Measurements from ENCODE around the gene HSD11B1.

Gene HSD11B1

GRCh38 chr1:209704584-209704983 is at the start of gene HSD11B1:
Gene HSD11B1 (plus strand): TSS chr1:209704846. CDS start chr1:209704943, 97 bp downstream.
- TF ChIP-seq MAX (IDR thresholded peaks at IDR 0.05; ENCODE audit: low read depth, low read length), result no peak
- no peak for TF ChIP-seq MYC (IDR thresholded peaks at IDR 0.05; ENCODE audit: low read depth, low read length)
- TF ChIP-seq POLR2A (IDR thresholded peaks at IDR 0.05; ENCODE audit: extremely low read depth, insufficient read length), result no peak
- no peak for TF ChIP-seq CTCF (IDR thresholded peaks at IDR 0.05; ENCODE audit: low read depth, low read length)
- peak; percentile 13 for DNase-seq (ENCODE audit: low read depth)

GRCh38 chr1:209655411-209656231 is 49.0 kb upstream of the HSD11B1 start:
- TF ChIP-seq MYC (IDR thresholded peaks at IDR 0.05; ENCODE audit: low read depth, low read length), result no peak
- no peak for TF ChIP-seq MAX (IDR thresholded peaks at IDR 0.05; ENCODE audit: low read depth, low read length)
- no peak for TF ChIP-seq POLR2A (IDR thresholded peaks at IDR 0.05; ENCODE audit: extremely low read depth, insufficient read length)
- TF ChIP-seq CTCF (IDR thresholded peaks at IDR 0.05; ENCODE audit: low read depth, low read length), result no peak
- DNase-seq (ENCODE audit: low read depth), result no peak

More at GRCh38 chr1:209704584-209704983, at the start of gene HSD11B1:
- no peak within 1 kb of the TSS for H3K4me3 ChIP-seq (ENCODE audit: low read depth, low read length)

GRCh38 chr1:209657140-209657879 is 47.3 kb upstream of the HSD11B1 start:
- peak; percentile 51 for DNase-seq (ENCODE audit: low read depth)
- no peak overlapping the region for H3K4me3 ChIP-seq (ENCODE audit: low read depth, low read length)
- TF ChIP-seq MAX (IDR thresholded peaks at IDR 0.05; ENCODE audit: low read depth, low read length), result no peak
- TF ChIP-seq CTCF (IDR thresholded peaks at IDR 0.05; ENCODE audit: low read depth, low read length), result no peak
- no peak for TF ChIP-seq POLR2A (IDR thresholded peaks at IDR 0.05; ENCODE audit: extremely low read depth, insufficient read length)
- TF ChIP-seq MYC (IDR thresholded peaks at IDR 0.05; ENCODE audit: low read depth, low read length), result no peak

More at GRCh38 chr1:209655411-209656231, 49.0 kb upstream of the HSD11B1 start:
- H3K4me3 ChIP-seq (ENCODE audit: low read depth, low read length), result no peak overlapping the region

- no peak for TF ChIP-seq POLR2A (IDR thresholded peaks at IDR 0.05; ENCODE audit: extremely low read depth, insufficient read length)
- no peak for TF ChIP-seq MAX (IDR thresholded peaks at IDR 0.05; ENCODE audit: low read depth, low read length)
- TF ChIP-seq CTCF (IDR thresholded peaks at IDR 0.05; ENCODE audit: low read depth, low read length), result no peak
- no peak for TF ChIP-seq MYC (IDR thresholded peaks at IDR 0.05; ENCODE audit: low read depth, low read length)
- no peak overlapping the region for H3K4me3 ChIP-seq (ENCODE audit: low read depth, low read length)
- no peak for DNase-seq (ENCODE audit: low read depth)
Measured at GRCh38 chr1:209657918-209658317, 46.7 kb upstream of the HSD11B1 start.

GRCh38 chr1:209659909-209660308 is 44.7 kb upstream of the HSD11B1 start:
- DNase-seq (ENCODE audit: low read depth), result peak; percentile 80
- TF ChIP-seq CTCF (IDR thresholded peaks at IDR 0.05; ENCODE audit: low read depth, low read length), result no peak
- TF ChIP-seq MAX (IDR thresholded peaks at IDR 0.05; ENCODE audit: low read depth, low read length), result peak; percentile 34; the same call in 1 of the 2 replicates
- no peak for TF ChIP-seq POLR2A (IDR thresholded peaks at IDR 0.05; ENCODE audit: extremely low read depth, insufficient read length)
- no peak overlapping the region for H3K4me3 ChIP-seq (ENCODE audit: low read depth, low read length)

Data from NB4 (cell line).